Liver (tissue), 9 donors: ENCODE data around the gene GLI1. TPM values are rescaled to one million over a fixed set of nuclear protein-coding genes. Genes with fewer than 3 reads are reported as not detected.
A peak's percentile ranks its signal among the peaks of the same experiment; 100 is the strongest.

ENCODE experiments used
- DNase-seq: peaks from one replicate; pipeline ENCODE4 v3.0.0-alpha.2; 2017; ENCODE audit warnings: low spot score
- H3K27ac ChIP-seq, 2 donors: one replicate each; pipeline ENCODE4 v1.7.0; 2013; ENCODE audit warnings: inconsistent platforms in 2 of 2, low read length in 2 of 2, control low read depth in 1 of 2, low read depth in 1 of 2, mild to moderate bottlenecking in 1 of 2
- H3K27me3 ChIP-seq, 4 donors: one replicate each; pipeline versions ENCODE4 v1.6.1 to v1.7.0; 2013; ENCODE audit warnings: low read length in 3 of 4, inconsistent platforms in 1 of 4, mild to moderate bottlenecking in 1 of 4, moderate library complexity in 1 of 4; ENCODE audit not compliant: control insufficient read depth in 4 of 4, insufficient read depth in 4 of 4
- H3K36me3 ChIP-seq, 4 donors: one replicate each; pipeline versions ENCODE4 v1.6.1 to v1.7.0; 2013; ENCODE audit warnings: low read length in 3 of 4, mild to moderate bottlenecking in 3 of 4, low read depth in 1 of 4, moderate library complexity in 1 of 4; ENCODE audit not compliant: control insufficient read depth in 4 of 4, insufficient read depth in 3 of 4
- H3K4me1 ChIP-seq, 4 donors: one replicate each; pipeline versions ENCODE4 v1.6.1 to v1.7.0; 2013; ENCODE audit warnings: low read length in 3 of 4, mild to moderate bottlenecking in 3 of 4, moderate library complexity in 1 of 4; ENCODE audit not compliant: control insufficient read depth in 4 of 4, insufficient read depth in 4 of 4
- H3K4me3 ChIP-seq, 3 donors: one replicate each; pipeline versions ENCODE4 v1.6.1 to v1.7.0; 2013; ENCODE audit warnings: low read length in 3 of 3, control low read depth in 1 of 3, low read depth in 1 of 3, mild to moderate bottlenecking in 1 of 3
- H3K9ac ChIP-seq, 2 donors: one replicate each; pipeline ENCODE4 v1.7.0; 2013; ENCODE audit warnings: low read length in 2 of 2, mild to moderate bottlenecking in 2 of 2, moderate library complexity in 2 of 2, control low read depth in 1 of 2, low read depth in 1 of 2
- H3K9me3 ChIP-seq, 4 donors: one replicate each; pipeline versions ENCODE4 v1.6.1 to v1.7.0; 2013; ENCODE audit warnings: low read length in 3 of 4; ENCODE audit not compliant: control insufficient read depth in 4 of 4
- EGR1 ChIP-seq, 2 donors: IDR thresholded peaks; 2 replicates each; pipeline ENCODE4 v1.6.1; 2016 to 2018; ENCODE audit warnings: antibody characterized with exemption in 2 of 2, low read depth in 2 of 2
- FOXA1 ChIP-seq: IDR thresholded peaks from 2 replicates; pipeline ENCODE4 v1.6.1; 2016; ENCODE audit warnings: antibody characterized with exemption
- FOXA2 ChIP-seq: IDR thresholded peaks from 2 replicates; pipeline ENCODE4 v1.6.1; 2016; ENCODE audit warnings: antibody characterized with exemption
- GABPA ChIP-seq, 2 donors: IDR thresholded peaks in 1 of 2; conservative IDR thresholded peaks in 1 of 2; 2 replicates each; pipeline ENCODE4 v1.6.1; 2016; ENCODE audit warnings: antibody characterized with exemption in 2 of 2, mild to moderate bottlenecking in 1 of 2, moderate library complexity in 1 of 2
- HNF4A ChIP-seq, 2 donors: conservative IDR thresholded peaks; 2 replicates each; pipeline ENCODE4 v1.6.1; 2016; ENCODE audit warnings: antibody characterized with exemption in 2 of 2, mild to moderate bottlenecking in 2 of 2
- HNF4G ChIP-seq: IDR thresholded peaks from 2 replicates; pipeline ENCODE4 v1.6.1; 2016; ENCODE audit warnings: antibody characterized with exemption
- JUND ChIP-seq, 2 donors: IDR thresholded peaks; 2 replicates each; pipeline ENCODE4 v1.6.1; 2016; ENCODE audit warnings: antibody characterized with exemption in 2 of 2
- NR2F2 ChIP-seq: IDR thresholded peaks from 2 replicates; pipeline ENCODE4 v1.6.1; 2016; ENCODE audit warnings: antibody characterized with exemption
- RAD21 ChIP-seq, 2 donors: IDR thresholded peaks; 2 replicates each; pipeline ENCODE4 v1.6.1; 2016; ENCODE audit warnings: antibody characterized with exemption in 2 of 2, mild to moderate bottlenecking in 2 of 2
- RXRA ChIP-seq, 2 donors: IDR thresholded peaks; 2 replicates each; pipeline ENCODE4 v1.6.1; 2017 to 2018; ENCODE audit warnings: antibody characterized with exemption in 2 of 2, mild to moderate bottlenecking in 1 of 2
- SP1 ChIP-seq: IDR thresholded peaks from 2 replicates; pipeline ENCODE4 v1.6.1; 2018; ENCODE audit warnings: antibody characterized with exemption, mild to moderate bottlenecking
- TAF1 ChIP-seq: conservative IDR thresholded peaks from 2 replicates; pipeline ENCODE4 v1.6.1; 2016; ENCODE audit warnings: antibody characterized with exemption, mild to moderate bottlenecking
- YY1 ChIP-seq: IDR thresholded peaks from 2 replicates; pipeline ENCODE4 v1.6.1; 2016; ENCODE audit warnings: antibody characterized with exemption, mild to moderate bottlenecking
- WGBS: extraction: QIAGEN DNeasy Blood & Tissue Kit; methylation state at CpG from one replicate; pipeline ENCODE4 v1.1.7; 2013; 5-methylcytosine and 5-hydroxymethylcytosine counted together
- polyA plus RNA-seq, 2 donors: library from polyadenylated mRNA; stranded (reverse) in 1 of 2; unstranded in 1 of 2; fragments of 200-250 nt in 1 of 2; fragments of >200 nt in 1 of 2; fragmentation: Nextera tagmentation in 1 of 2; extraction: Ambion mirVana in 1 of 2; gene quantifications; one replicate each; pipeline versions ENCODE4 v1.2.1 to v1.2.3, GENCODE V29; 2013 to 2015
- total RNA-seq, 2 donors: library from RNA; depleted of rRNA; stranded (reverse); fragments of >200 nt; gene quantifications; one replicate each; pipeline ENCODE4 v1.2.3, GENCODE V29; 2014
- TF ChIP-seq, protein P1 (sequence below): fragments of 150-350 bp; IDR thresholded peaks from 2 replicates; pipeline ENCODE4 v1.5.1; 2017; ENCODE audit warnings: improper control_type of control experiment, low read depth, low read length; ENCODE audit not compliant: missing input control
- TF ChIP-seq, protein P2 (sequence below): IDR thresholded peaks from 2 replicates; pipeline ENCODE4 v1.6.1; 2016; ENCODE audit warnings: antibody characterized with exemption
- TF ChIP-seq, protein P3 (sequence below): IDR thresholded peaks from 2 replicates; pipeline ENCODE4 v1.6.1; 2016; ENCODE audit warnings: antibody characterized with exemption
- TF ChIP-seq, protein P4 (sequence below): IDR thresholded peaks from 2 replicates; pipeline ENCODE4 v1.6.1; 2016; ENCODE audit warnings: antibody characterized with exemption
- TF ChIP-seq, protein P5 (sequence below): IDR thresholded peaks from 2 replicates; pipeline ENCODE4 v1.6.1; 2016; ENCODE audit warnings: antibody characterized with exemption, mild to moderate bottlenecking
- donor health status: healthy.
- donor health status: healthy.
- donor health status: healthy.
- donor health status: healthy.
- donor health status: healthy.

GLI1 gene
- total and polyA plus RNA-seq, 4 donors: 0.09 to 0.44 (median 0.24) TPM

DNA sequence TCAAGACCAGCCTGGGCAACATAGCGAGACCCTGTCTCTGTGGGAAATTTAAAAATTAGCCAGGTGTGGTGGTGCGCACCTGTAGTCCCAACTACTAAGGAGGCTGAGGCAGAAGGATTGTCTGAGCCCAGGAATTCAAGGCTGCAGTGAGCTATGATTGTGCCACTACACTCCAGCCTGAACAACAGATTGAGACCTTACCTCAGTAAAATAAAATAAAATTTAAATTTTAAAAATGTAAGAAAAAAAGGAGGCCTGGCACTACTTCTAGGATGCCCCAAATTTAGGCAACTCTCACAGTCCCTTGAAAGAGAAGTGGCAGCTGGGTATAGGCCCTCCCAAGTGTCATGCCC lies 5.4 kb upstream of the GLI1 start:
- H3K9ac ChIP-seq: no peak overlapping the region
- peak overlapping the region; percentile 71 to 84 for H3K27ac ChIP-seq

DNA sequence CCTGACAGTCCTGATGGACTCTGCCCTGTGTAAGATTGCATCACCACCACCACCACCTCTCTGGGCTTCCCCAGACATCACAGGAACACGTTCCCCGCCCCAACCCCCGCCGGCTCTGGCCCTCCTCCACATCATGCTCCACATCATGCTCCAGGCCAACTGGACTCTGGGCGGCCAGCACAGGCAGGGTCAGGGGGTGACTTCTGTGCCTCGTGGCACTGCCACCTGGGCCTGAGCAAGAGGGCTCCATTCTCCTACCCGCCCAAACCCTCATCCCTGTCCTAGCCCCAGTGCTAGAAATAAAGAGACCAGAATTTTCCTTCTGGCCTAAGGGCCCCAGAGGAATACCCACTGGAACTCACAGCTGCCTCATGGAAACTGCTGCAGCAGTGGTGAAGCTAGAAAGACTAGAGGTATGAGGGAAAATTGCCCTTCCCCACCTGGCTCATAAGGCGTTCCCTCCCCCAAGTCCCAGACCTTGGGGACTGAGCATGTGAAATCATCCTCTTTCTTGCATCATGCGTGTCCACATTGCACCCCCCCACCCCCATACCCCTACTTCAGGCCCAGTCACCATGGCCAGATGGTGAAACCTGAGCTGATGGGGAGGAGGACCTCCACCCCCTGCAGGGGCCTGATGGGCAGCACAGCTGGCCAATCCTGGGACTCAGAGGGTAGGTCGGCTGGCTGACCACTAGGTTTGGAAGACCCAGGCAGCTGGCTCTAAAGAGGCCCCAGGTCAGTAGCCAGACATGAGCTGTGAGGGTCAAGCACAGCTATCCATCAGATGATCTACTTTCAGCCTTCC lies 4.8 kb upstream of the GLI1 start, which contains the start of gene INHBE:
TSS of gene INHBE (plus strand) at position 742 of the 808 bp plus-strand sequence. CDS start 230 bp downstream, outside the sequence.
- peak within 1 kb of the TSS; percentile 94 to 96 for H3K27ac ChIP-seq
- no peaks in the 10 kb centered on the region for H3K36me3 ChIP-seq
- peak; percentile 91 to 95 for TF ChIP-seq RXRA (IDR thresholded peaks at IDR 0.05)
- TF ChIP-seq, protein P1, sequence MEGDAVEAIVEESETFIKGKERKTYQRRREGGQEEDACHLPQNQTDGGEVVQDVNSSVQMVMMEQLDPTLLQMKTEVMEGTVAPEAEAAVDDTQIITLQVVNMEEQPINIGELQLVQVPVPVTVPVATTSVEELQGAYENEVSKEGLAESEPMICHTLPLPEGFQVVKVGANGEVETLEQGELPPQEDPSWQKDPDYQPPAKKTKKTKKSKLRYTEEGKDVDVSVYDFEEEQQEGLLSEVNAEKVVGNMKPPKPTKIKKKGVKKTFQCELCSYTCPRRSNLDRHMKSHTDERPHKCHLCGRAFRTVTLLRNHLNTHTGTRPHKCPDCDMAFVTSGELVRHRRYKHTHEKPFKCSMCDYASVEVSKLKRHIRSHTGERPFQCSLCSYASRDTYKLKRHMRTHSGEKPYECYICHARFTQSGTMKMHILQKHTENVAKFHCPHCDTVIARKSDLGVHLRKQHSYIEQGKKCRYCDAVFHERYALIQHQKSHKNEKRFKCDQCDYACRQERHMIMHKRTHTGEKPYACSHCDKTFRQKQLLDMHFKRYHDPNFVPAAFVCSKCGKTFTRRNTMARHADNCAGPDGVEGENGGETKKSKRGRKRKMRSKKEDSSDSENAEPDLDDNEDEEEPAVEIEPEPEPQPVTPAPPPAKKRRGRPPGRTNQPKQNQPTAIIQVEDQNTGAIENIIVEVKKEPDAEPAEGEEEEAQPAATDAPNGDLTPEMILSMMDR: peak; percentile 19
- peak; percentile 12 to 64 for TF ChIP-seq EGR1 (IDR thresholded peaks at IDR 0.05; ENCODE audit: low read depth in 2 of 2)
- TF ChIP-seq NR2F2: peak; percentile 91
- TF ChIP-seq, protein P2, sequence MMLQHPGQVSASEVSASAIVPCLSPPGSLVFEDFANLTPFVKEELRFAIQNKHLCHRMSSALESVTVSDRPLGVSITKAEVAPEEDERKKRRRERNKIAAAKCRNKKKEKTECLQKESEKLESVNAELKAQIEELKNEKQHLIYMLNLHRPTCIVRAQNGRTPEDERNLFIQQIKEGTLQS: peak; percentile 90
- TF ChIP-seq, protein P3, sequence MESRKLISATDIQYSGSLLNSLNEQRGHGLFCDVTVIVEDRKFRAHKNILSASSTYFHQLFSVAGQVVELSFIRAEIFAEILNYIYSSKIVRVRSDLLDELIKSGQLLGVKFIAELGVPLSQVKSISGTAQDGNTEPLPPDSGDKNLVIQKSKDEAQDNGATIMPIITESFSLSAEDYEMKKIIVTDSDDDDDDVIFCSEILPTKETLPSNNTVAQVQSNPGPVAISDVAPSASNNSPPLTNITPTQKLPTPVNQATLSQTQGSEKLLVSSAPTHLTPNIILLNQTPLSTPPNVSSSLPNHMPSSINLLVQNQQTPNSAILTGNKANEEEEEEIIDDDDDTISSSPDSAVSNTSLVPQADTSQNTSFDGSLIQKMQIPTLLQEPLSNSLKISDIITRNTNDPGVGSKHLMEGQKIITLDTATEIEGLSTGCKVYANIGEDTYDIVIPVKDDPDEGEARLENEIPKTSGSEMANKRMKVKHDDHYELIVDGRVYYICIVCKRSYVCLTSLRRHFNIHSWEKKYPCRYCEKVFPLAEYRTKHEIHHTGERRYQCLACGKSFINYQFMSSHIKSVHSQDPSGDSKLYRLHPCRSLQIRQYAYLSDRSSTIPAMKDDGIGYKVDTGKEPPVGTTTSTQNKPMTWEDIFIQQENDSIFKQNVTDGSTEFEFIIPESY: peak; percentile 86
- peak; percentile 92 for TF ChIP-seq TAF1
- TF ChIP-seq YY1: peak; percentile 74
- TF ChIP-seq SP1: peak; percentile 90
- peak; percentile 94 to 95 for TF ChIP-seq HNF4A (conservative IDR thresholded peaks at IDR 0.05)
- no peak for TF ChIP-seq FOXA2
- TF ChIP-seq HNF4G: peak; percentile 93
- TF ChIP-seq, protein P4, sequence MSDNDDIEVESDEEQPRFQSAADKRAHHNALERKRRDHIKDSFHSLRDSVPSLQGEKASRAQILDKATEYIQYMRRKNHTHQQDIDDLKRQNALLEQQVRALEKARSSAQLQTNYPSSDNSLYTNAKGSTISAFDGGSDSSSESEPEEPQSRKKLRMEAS: peak; percentile 94
- peak; percentile 4 to 43 for TF ChIP-seq RAD21 (IDR thresholded peaks at IDR 0.05)
- TF ChIP-seq, protein P5, sequence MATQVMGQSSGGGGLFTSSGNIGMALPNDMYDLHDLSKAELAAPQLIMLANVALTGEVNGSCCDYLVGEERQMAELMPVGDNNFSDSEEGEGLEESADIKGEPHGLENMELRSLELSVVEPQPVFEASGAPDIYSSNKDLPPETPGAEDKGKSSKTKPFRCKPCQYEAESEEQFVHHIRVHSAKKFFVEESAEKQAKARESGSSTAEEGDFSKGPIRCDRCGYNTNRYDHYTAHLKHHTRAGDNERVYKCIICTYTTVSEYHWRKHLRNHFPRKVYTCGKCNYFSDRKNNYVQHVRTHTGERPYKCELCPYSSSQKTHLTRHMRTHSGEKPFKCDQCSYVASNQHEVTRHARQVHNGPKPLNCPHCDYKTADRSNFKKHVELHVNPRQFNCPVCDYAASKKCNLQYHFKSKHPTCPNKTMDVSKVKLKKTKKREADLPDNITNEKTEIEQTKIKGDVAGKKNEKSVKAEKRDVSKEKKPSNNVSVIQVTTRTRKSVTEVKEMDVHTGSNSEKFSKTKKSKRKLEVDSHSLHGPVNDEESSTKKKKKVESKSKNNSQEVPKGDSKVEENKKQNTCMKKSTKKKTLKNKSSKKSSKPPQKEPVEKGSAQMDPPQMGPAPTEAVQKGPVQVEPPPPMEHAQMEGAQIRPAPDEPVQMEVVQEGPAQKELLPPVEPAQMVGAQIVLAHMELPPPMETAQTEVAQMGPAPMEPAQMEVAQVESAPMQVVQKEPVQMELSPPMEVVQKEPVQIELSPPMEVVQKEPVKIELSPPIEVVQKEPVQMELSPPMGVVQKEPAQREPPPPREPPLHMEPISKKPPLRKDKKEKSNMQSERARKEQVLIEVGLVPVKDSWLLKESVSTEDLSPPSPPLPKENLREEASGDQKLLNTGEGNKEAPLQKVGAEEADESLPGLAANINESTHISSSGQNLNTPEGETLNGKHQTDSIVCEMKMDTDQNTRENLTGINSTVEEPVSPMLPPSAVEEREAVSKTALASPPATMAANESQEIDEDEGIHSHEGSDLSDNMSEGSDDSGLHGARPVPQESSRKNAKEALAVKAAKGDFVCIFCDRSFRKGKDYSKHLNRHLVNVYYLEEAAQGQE: peak; percentile 76
- peak; percentile 6 for TF ChIP-seq FOXA1
- no peak for TF ChIP-seq GABPA (IDR thresholded peaks at IDR 0.05 in 1 of 2, conservative IDR thresholded peaks at IDR 0.05 in 1 of 2)
- peak in 1 of 2 donors; percentile 67 for TF ChIP-seq JUND (IDR thresholded peaks at IDR 0.05)
- no peaks in the 10 kb centered on the region for H3K9me3 ChIP-seq
- DNase-seq: peak; percentile 80
- peak within 1 kb of the TSS; percentile 60 to 96 for H3K9ac ChIP-seq
- no peaks in the 10 kb centered on the region for H3K27me3 ChIP-seq
- peak within 1 kb of the TSS; percentile 67 to 92 (median 77) for H3K4me3 ChIP-seq
- H3K4me1 ChIP-seq: peaks cover 14 to 57% (median 30%) of the 10 kb centered on the region in 4 donors
- 28% methylated on average over 10 of the region's 10 CpGs for WGBS

More for the DNA sequence above, 5.4 kb upstream of the GLI1 start:
- peaks cover 14 to 59% (median 35%) of the 10 kb centered on the region in 4 donors for H3K4me1 ChIP-seq
- no peak for DNase-seq
- H3K4me3 ChIP-seq: no peak overlapping the region
- H3K9me3 ChIP-seq: no peaks in the 10 kb centered on the region
- WGBS: 82% methylated on average over 2 of the region's 2 CpGs
- H3K27me3 ChIP-seq: no peaks in the 10 kb centered on the region
- H3K36me3 ChIP-seq: peaks cover 0 to 3% (median 0%) of the 10 kb centered on the region in 4 donors
- peak in 1 of 2 donors; percentile 43 for TF ChIP-seq RAD21 (IDR thresholded peaks at IDR 0.05)
- TF ChIP-seq, protein P2: no peak
